ENCODE measurements around the gene GRID1.

The GRID1 gene

GRCh38 chr10:86205306-86206239, 161.0 kb downstream of the GRID1 start:
- no peaks in the 10 kb centered on the region for H3K4me1 ChIP-seq
- intact Hi-C loops (cut with DNase I; ENCODE audit: low total_unique reads) = no loop called here
- no peak for TF ChIP-seq CTCF (IDR thresholded peaks at IDR 0.05)
- DNase-seq = no peak
- H3K9me3 ChIP-seq = no peaks in the 10 kb centered on the region
- H3K27me3 ChIP-seq = no peaks in the 10 kb centered on the region
- no peaks in the 10 kb centered on the region for H3K36me3 ChIP-seq
- no peak overlapping the region for H3K4me3 ChIP-seq
- no peak overlapping the region for H3K27ac ChIP-seq

GRCh38 chr10:86204421-86205305, 161.9 kb downstream of the GRID1 start:
- intact Hi-C loops (cut with DNase I; ENCODE audit: low total_unique reads) = no loop called here
- H3K4me1 ChIP-seq = no peaks in the 10 kb centered on the region
- no peak for DNase-seq
- no peaks in the 10 kb centered on the region for H3K36me3 ChIP-seq
- no peak overlapping the region for H3K27ac ChIP-seq
- no peaks in the 10 kb centered on the region for H3K9me3 ChIP-seq
- H3K27me3 ChIP-seq = no peaks in the 10 kb centered on the region
- no peak overlapping the region for H3K4me3 ChIP-seq
- no peak for TF ChIP-seq CTCF (IDR thresholded peaks at IDR 0.05)

- no peak overlapping the region for H3K4me3 ChIP-seq
- no peaks in the 10 kb centered on the region for H3K9me3 ChIP-seq
- H3K36me3 ChIP-seq = no peaks in the 10 kb centered on the region
- DNase-seq = no peak
- no peak for TF ChIP-seq CTCF (IDR thresholded peaks at IDR 0.05)
- no peak overlapping the region for H3K27ac ChIP-seq
- intact Hi-C loops (cut with DNase I; ENCODE audit: low total_unique reads) = no loop called here
- no peaks in the 10 kb centered on the region for H3K4me1 ChIP-seq
- no peaks in the 10 kb centered on the region for H3K27me3 ChIP-seq
Measured at GRCh38 chr10:86203162-86203905, 163.3 kb downstream of the GRID1 start.

- Histone ChIP-seq H3K27ac (no peak overlapping the region), H3K9me3 (no peaks in the 10 kb centered on the region), H3K4me3 (no peak overlapping the region), H3K4me1 (no peaks in the 10 kb centered on the region), H3K36me3 (no peaks in the 10 kb centered on the region), H3K27me3 (no peaks in the 10 kb centered on the region)
- no peak for DNase-seq
- no peak for TF ChIP-seq CTCF (IDR thresholded peaks at IDR 0.05)
- intact Hi-C loops (cut with DNase I; ENCODE audit: low total_unique reads) = no loop called here
Measured at GRCh38 chr10:86202226-86202735, 164.3 kb downstream of the GRID1 start.

- H3K9me3 ChIP-seq = no peaks in the 10 kb centered on the region
- no peaks in the 10 kb centered on the region for H3K36me3 ChIP-seq
- H3K27me3 ChIP-seq = no peaks in the 10 kb centered on the region
- H3K27ac ChIP-seq = no peak overlapping the region
- intact Hi-C loops (cut with DNase I; ENCODE audit: low total_unique reads) = no loop called here
- no peak for TF ChIP-seq CTCF (IDR thresholded peaks at IDR 0.05)
- no peak overlapping the region for H3K4me3 ChIP-seq
- H3K4me1 ChIP-seq = no peaks in the 10 kb centered on the region
- DNase-seq = no peak
Measured at GRCh38 chr10:86200867-86201266, 165.7 kb downstream of the GRID1 start.
